ENCODE measurements around the gene PTRHD1.

GRCh38 chr2:24820175-24820513, 27.0 kb upstream of the PTRHD1 start:
- TF ChIP-seq CTCF (IDR thresholded peaks at IDR 0.05; ENCODE audit: low read length): no peak
- no peak for TF ChIP-seq EZH2 (optimal IDR thresholded peaks at IDR 0.05; ENCODE audit: low read depth, low read length)
- TF ChIP-seq EZH2phosphoT487 (IDR thresholded peaks at IDR 0.05; ENCODE audit: low read length): no peak
